Activated T-cell treated with anti-CD3 and anti-CD28 coated beads, Interleukin-2, amount 50 U/mL, for 72 hours (primary cell): ENCODE results near the gene TUBA4B. TPM values are rescaled to one million over a fixed set of nuclear protein-coding genes. Genes with fewer than 3 reads are reported as not detected.
A peak's percentile ranks its signal among the peaks of the same experiment; 100 is the strongest.
"Not testable (repeated sequence)": the region's sequence is repeated elsewhere in the genome, so short reads cannot be mapped to it uniquely, and the experiment has no call there.

Experiments
- ATAC-seq, 2 donors: fragments of 150-1000 bp; cut with Tn5 transposase; replicated peaks in 1 of 2; 2 replicates each; pipeline ENCODE4 v1.10.0; 2021; ENCODE audit warnings: moderate library complexity in 2 of 2, mild to moderate bottlenecking in 1 of 2
- DNase-seq, 2 donors: peaks; one replicate each; pipeline ENCODE4 v3.0.0; 2021 to 2022; ENCODE audit warnings: mixed read lengths in 1 of 2
- H3K27ac Mint-ChIP-seq: one replicate; pipeline ENCODE4 v1.8.0; 2022; ENCODE audit warnings: mild to moderate bottlenecking, moderate library complexity, mixed read lengths
- H3K27me3 Mint-ChIP-seq: one replicate; pipeline ENCODE4 v1.8.0; 2022; ENCODE audit warnings: low read depth, mixed read lengths
- H3K36me3 Mint-ChIP-seq, 2 donors: one replicate each; pipeline ENCODE4 v1.8.0; 2022; ENCODE audit warnings: mixed read lengths in 2 of 2, mild to moderate bottlenecking in 1 of 2; ENCODE audit not compliant: insufficient read depth in 2 of 2
- H3K4me1 Mint-ChIP-seq: one replicate; pipeline ENCODE4 v1.8.0; 2022; ENCODE audit warnings: low read depth, mixed read lengths
- H3K4me3 Mint-ChIP-seq, 2 donors: one replicate each; pipeline ENCODE4 v1.8.0; 2022; ENCODE audit warnings: mild to moderate bottlenecking in 2 of 2, mixed read lengths in 2 of 2, moderate library complexity in 2 of 2
- H3K9me3 Mint-ChIP-seq, 2 donors: one replicate each; pipeline ENCODE4 v1.8.0; 2022; ENCODE audit warnings: mixed read lengths in 2 of 2
- total RNA-seq, 2 donors: library from RNA; stranded (reverse); gene quantifications; one replicate each; pipeline ENCODE4 v1.2.3, GENCODE V29; 2022

Gene TUBA4B
- total RNA-seq, 2 donors from 2014 or later, result not detected

GRCh38 chr2:219279151-219279915 lies 26.3 kb downstream of the TUBA4B start, which contains the start of gene DNAJB2:
DNAJB2 (plus strand) TSS chr2:219279366; CDS start chr2:219279834, 468 bp downstream.
- DNase-seq (peak; percentile 99 to 100), ATAC-seq (peak; percentile 91 to 92)
- Mint-ChIP-seq H3K27ac (peak within 1 kb of the TSS; percentile 95), H3K9me3 (no peaks in the 10 kb centered on the region), H3K36me3 (peaks cover 5% of the 10 kb centered on the region in 2 donors), H3K4me1 (peaks cover 44% of the 10 kb centered on the region), H3K27me3 (no peaks in the 10 kb centered on the region), H3K4me3 (peak within 1 kb of the TSS; percentile 94 to 99)

- Mint-ChIP-seq H3K27ac (peak overlapping the region; percentile 90), H3K27me3 (no peaks in the 10 kb centered on the region), H3K36me3 (peaks cover 5% of the 10 kb centered on the region in 2 donors), H3K4me3 (peak overlapping the region; percentile 94 to 99), H3K4me1 (peaks cover 44% of the 10 kb centered on the region), H3K9me3 (no peaks in the 10 kb centered on the region)
- DNase-seq (no peak), ATAC-seq (no peak)
Observed at GRCh38 chr2:219279916-219280516, 27.0 kb downstream of the TUBA4B start.

DNA sequence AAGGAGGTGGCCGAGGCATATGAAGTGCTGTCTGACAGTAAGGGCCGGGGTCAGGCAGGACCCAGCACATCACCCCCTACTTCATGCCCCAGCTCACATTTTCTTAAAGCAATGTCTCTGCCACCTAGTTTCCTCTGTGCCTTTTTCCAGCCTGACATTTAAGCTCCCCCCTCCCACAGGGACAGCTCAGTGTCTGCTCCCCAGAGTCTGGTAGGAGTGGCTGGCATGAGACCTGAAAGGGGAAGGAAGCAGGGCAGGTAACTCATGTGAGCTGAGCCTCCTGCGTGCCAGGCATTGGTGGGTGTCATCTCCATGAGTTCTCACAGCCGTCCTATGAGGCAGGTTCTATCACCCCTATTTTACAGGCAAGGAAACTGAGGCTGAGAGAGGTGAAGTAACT lies 27.6 kb downstream of the TUBA4B start:
- no peaks in the 10 kb centered on the region for H3K27me3 Mint-ChIP-seq
- peaks cover 44% of the 10 kb centered on the region for H3K4me1 Mint-ChIP-seq
- ATAC-seq (no peak), DNase-seq (no peak)
- H3K4me3 Mint-ChIP-seq, result peak overlapping the region; percentile 94 to 99
- no peaks in the 10 kb centered on the region for H3K9me3 Mint-ChIP-seq
- H3K36me3 Mint-ChIP-seq, result peaks cover 5 to 8% of the 10 kb centered on the region in 2 donors
- no peak overlapping the region for H3K27ac Mint-ChIP-seq

- Mint-ChIP-seq H3K4me1 (peaks cover 44% of the 10 kb centered on the region), H3K4me3 (no peak overlapping the region), H3K27me3 (no peaks in the 10 kb centered on the region), H3K9me3 (no peaks in the 10 kb centered on the region), H3K36me3 (peaks cover 5 to 8% of the 10 kb centered on the region in 2 donors), H3K27ac (no peak overlapping the region)
- no peak for DNase-seq
- ATAC-seq, result no peak
Observed at GRCh38 chr2:219281588-219281987, 28.5 kb downstream of the TUBA4B start.

DNA sequence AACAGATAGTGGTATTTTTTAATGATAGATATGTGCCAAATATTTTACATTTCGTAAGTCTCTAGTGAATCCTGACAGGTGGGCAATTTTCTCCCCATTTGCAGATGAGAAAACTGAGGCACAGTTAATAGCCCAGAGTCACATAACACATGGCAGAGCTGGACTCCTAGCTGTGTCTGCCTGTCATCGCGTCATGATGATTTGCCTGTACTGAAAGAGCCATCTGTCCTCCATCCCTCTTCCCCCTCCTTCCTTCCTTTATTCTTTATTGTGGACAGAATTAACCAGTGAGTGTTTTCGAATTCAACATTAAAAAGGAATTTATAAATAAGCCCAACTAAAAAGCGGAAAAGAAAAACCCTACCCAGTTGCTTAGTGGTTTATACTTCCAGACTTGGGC lies 29.3 kb downstream of the TUBA4B start:
- Mint-ChIP-seq H3K27ac (peak overlapping the region; percentile 50), H3K4me1 (peaks cover 38% of the 10 kb centered on the region), H3K27me3 (no peaks in the 10 kb centered on the region), H3K9me3 (no peaks in the 10 kb centered on the region), H3K36me3 (peaks cover 5 to 8% of the 10 kb centered on the region in 2 donors), H3K4me3 (no peak overlapping the region)
- no peak for DNase-seq
- ATAC-seq, result no peak

GRCh38 chr2:219282943-219283581 lies 30.0 kb downstream of the TUBA4B start:
- DNase-seq (no peak), ATAC-seq (no peak)
- H3K4me1 Mint-ChIP-seq, result peaks cover 32% of the 10 kb centered on the region
- peak overlapping the region; percentile 61 for H3K27ac Mint-ChIP-seq
- H3K4me3 Mint-ChIP-seq, result no peak overlapping the region
- H3K27me3 Mint-ChIP-seq, result no peaks in the 10 kb centered on the region
- H3K36me3 Mint-ChIP-seq, result peaks cover 5 to 8% of the 10 kb centered on the region in 2 donors
- no peaks in the 10 kb centered on the region for H3K9me3 Mint-ChIP-seq

- Mint-ChIP-seq H3K27me3 (no peaks in the 10 kb centered on the region), H3K27ac (no peak overlapping the region), H3K36me3 (peaks cover 5 to 8% of the 10 kb centered on the region in 2 donors), H3K4me1 (peaks cover 19% of the 10 kb centered on the region), H3K4me3 (no peak overlapping the region), H3K9me3 (no peaks in the 10 kb centered on the region)
- ATAC-seq, result no peak
- no peak for DNase-seq
Observed at GRCh38 chr2:219284501-219285372, 31.7 kb downstream of the TUBA4B start.

GRCh38 chr2:219285373-219285735 lies 32.3 kb downstream of the TUBA4B start:
- Mint-ChIP-seq H3K4me3 (no peak overlapping the region), H3K9me3 (no peaks in the 10 kb centered on the region), H3K27ac (peak overlapping the region; percentile 58), H3K36me3 (peaks cover 5 to 8% of the 10 kb centered on the region in 2 donors), H3K4me1 (peaks cover 13% of the 10 kb centered on the region), H3K27me3 (no peaks in the 10 kb centered on the region)
- DNase-seq (no peak), ATAC-seq (no peak)

DNA sequence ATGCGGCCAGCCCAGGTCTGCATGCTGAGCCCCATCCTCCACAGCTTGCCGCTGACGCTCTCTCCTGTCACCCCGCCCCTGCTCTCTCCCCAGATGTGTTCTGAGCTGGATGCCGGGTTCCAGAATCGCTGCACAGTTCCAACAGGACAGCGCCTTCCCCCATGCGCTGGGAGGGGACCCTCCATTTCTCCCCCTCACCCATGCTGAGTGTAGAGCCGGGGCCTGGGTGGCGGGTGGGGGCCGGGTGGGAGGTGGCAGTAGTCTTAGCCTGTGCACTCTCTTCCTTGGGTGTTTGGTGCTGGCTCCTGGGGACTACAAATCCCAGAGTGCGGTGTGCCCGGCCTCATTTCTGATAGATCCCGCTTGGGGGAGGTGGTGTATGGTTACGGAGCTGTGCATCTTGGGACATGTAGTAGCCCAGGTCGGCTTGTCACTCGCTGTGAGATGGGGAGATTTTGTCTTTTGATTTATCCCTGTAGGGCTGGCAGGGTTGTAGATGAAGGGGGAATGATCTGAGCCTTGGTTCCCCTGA lies 32.9 kb downstream of the TUBA4B start:
- DNase-seq (no peak), ATAC-seq (no peak)
- H3K27me3 Mint-ChIP-seq, result no peaks in the 10 kb centered on the region
- H3K4me3 Mint-ChIP-seq, result no peak overlapping the region
- H3K36me3 Mint-ChIP-seq, result peaks cover 5 to 8% of the 10 kb centered on the region in 2 donors
- H3K4me1 Mint-ChIP-seq, result peaks cover 7% of the 10 kb centered on the region
- H3K27ac Mint-ChIP-seq, result no peak overlapping the region
- H3K9me3 Mint-ChIP-seq, result no peaks in the 10 kb centered on the region

GRCh38 chr2:219286436-219287115 lies 33.5 kb downstream of the TUBA4B start:
- no peaks in the 10 kb centered on the region for H3K27me3 Mint-ChIP-seq
- peaks cover 5 to 8% of the 10 kb centered on the region in 2 donors for H3K36me3 Mint-ChIP-seq
- no peak overlapping the region for H3K27ac Mint-ChIP-seq
- no peaks in the 10 kb centered on the region for H3K9me3 Mint-ChIP-seq
- DNase-seq (no peak), ATAC-seq (no peak)
- no peak overlapping the region for H3K4me3 Mint-ChIP-seq
- H3K4me1 Mint-ChIP-seq, result peaks cover under 1% of the 10 kb centered on the region

GRCh38 chr2:219287116-219287440 lies 34.0 kb downstream of the TUBA4B start:
- not testable (repeated sequence) for H3K27me3 Mint-ChIP-seq, ATAC-seq, H3K4me1 Mint-ChIP-seq, H3K4me3 Mint-ChIP-seq, H3K9me3 Mint-ChIP-seq, H3K36me3 Mint-ChIP-seq, DNase-seq
- peak overlapping the region; percentile 4 for H3K27ac Mint-ChIP-seq

DNA sequence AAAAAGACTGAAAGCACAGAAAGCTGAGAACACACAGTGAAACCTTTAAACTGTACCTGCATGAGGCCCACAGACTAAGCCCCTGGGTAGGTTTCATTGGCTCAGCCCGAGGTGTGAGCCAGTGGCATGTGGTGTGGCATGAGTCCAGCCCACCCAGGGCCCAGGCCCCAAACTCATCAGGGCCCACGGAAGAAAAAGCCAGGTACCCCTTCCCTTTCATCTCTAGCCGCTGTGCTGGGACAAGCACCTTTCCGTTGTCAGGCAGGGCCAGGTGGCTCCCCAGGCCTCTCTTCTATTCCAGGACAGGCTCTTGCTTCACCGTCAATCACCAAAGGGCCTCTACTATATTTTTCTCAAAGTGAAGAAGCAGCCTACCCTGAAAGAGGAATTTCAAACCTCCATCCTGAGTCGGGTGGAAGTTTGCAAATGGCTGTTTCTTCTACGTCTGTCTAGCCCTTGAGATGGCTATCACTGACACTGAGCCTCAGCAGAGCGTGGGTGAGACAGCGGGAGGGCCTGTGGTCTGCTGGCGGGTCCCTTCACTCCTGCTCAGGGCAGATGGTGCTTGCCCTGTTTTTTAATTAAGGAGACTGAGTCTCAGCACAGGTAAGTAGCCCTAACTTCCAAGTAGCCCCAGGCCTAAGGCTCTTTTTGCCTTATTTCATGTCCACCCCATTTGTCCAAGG lies 34.7 kb downstream of the TUBA4B start:
- ATAC-seq, result no peak

More for the DNA sequence above, 34.7 kb downstream of the TUBA4B start:
- Mint-ChIP-seq H3K9me3 (no peaks in the 10 kb centered on the region), H3K27me3 (no peaks in the 10 kb centered on the region), H3K36me3 (peaks cover 3 to 8% of the 10 kb centered on the region in 2 donors), H3K4me3 (no peak overlapping the region), H3K27ac (no peak overlapping the region), H3K4me1 (no peaks in the 10 kb centered on the region)
- no peak for DNase-seq
